SK-N-SH treated with all-trans-retinoic acid at 6 μM for 48 hours (cell line): Measurements from ENCODE around the gene PXYLP1.

Experiments
- CSDC2 ChIP-seq: fragments of 250-450 bp; sonication (Bioruptor Pico); IDR thresholded peaks from 2 replicates; pipeline ENCODE4 v1.5.0; 2020; ENCODE audit warnings: mild to moderate bottlenecking, moderate library complexity
- CSRNP3 ChIP-seq: fragments of 250-450 bp; sonication (Bioruptor Pico); IDR thresholded peaks from 2 replicates; pipeline ENCODE4 v1.5.1; 2021; ENCODE audit warnings: mild to moderate bottlenecking, moderate library complexity
- ESRRG ChIP-seq: fragments of 250-450 bp; sonication (Bioruptor Pico); IDR thresholded peaks from 2 replicates; pipeline ENCODE4 v1.6.1; 2021; ENCODE audit warnings: mild to moderate bottlenecking
- ISL1 ChIP-seq: fragments of 250-450 bp; sonication (Bioruptor Pico); IDR thresholded peaks from 2 replicates; pipeline ENCODE4 v2.1.2; 2022; ENCODE audit warnings: mild to moderate bottlenecking, moderate library complexity
- OSR1 ChIP-seq: fragments of 250-450 bp; sonication (Bioruptor Pico); IDR thresholded peaks from 2 replicates; pipeline ENCODE4 v1.8.0; 2022; ENCODE audit warnings: moderate library complexity, mild to moderate bottlenecking, inconsistent platforms
- PATZ1 ChIP-seq: fragments of 250-450 bp; sonication (Bioruptor Pico); IDR thresholded peaks from 2 replicates; pipeline ENCODE4 v1.8.0; 2020; ENCODE audit warnings: mild to moderate bottlenecking, moderate library complexity, borderline replicate concordance
- RARB ChIP-seq: fragments of 250-450 bp; sonication (Bioruptor Pico); IDR thresholded peaks from 2 replicates; pipeline ENCODE4 v1.8.0; 2021; ENCODE audit warnings: mild to moderate bottlenecking, moderate library complexity
- ZFP3 ChIP-seq: fragments of 250-450 bp; sonication (Bioruptor Pico); IDR thresholded peaks from 2 replicates; pipeline ENCODE4 v1.5.0; 2020; ENCODE audit warnings: mild to moderate bottlenecking, moderate library complexity
- ZFP30 ChIP-seq: fragments of 450-650 bp; formaldehyde crosslinking; IDR thresholded peaks from 2 replicates; pipeline ENCODE4 v1.5.0; 2022; ENCODE audit warnings: mild to moderate bottlenecking, moderate library complexity

DNA sequence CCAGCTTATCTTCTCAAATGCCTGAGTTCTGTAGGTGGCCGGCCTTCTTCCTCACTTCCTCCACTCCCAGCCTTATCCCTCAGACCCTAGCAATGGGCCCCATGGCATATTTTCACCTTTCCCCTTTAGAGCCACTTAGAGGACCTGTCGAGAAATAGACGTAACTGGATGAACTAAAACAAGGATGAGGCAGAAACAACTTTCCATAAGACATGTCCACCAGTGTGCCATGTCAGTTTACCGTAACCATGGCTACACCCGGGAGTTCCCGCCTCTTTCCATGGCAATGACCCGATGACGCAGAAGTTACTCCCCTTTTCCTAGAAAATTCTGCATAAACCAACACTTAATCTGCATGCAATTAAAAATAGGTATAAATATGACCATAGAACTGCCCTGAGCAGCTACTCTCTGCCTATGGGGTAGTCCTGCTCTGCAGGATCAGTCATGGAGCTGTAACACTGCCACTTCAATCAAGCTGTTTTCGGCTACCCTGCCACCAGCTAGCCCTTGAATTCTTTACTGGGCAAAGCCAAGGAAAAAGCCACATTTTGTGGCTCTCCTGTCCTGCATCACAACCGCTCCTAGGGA lies 81.6 kb downstream of the PXYLP1 start:
- no peak for TF ChIP-seq ISL1 (CRISPR knock-in tag)
- TF ChIP-seq RARB (CRISPR knock-in tag): no peak
- TF ChIP-seq PATZ1 (CRISPR knock-in tag): no peak
- TF ChIP-seq ZFP3 (CRISPR knock-in tag): no peak
- no peak for TF ChIP-seq CSDC2 (CRISPR knock-in tag)
- no peak for TF ChIP-seq OSR1 (CRISPR knock-in tag)
- no peak for TF ChIP-seq ESRRG
- TF ChIP-seq ZFP30 (CRISPR knock-in tag): no peak
- TF ChIP-seq CSRNP3 (CRISPR knock-in tag): no peak
